ENCODE measurements around the gene DDX1. TPM values are rescaled to one million over a fixed set of nuclear protein-coding genes. Genes with fewer than 3 reads are reported as not detected.

DDX1 gene
- total RNA-seq, 4 donors from 2014 or later, result 63.0 to 85.6 (median 75.2) TPM

DNA sequence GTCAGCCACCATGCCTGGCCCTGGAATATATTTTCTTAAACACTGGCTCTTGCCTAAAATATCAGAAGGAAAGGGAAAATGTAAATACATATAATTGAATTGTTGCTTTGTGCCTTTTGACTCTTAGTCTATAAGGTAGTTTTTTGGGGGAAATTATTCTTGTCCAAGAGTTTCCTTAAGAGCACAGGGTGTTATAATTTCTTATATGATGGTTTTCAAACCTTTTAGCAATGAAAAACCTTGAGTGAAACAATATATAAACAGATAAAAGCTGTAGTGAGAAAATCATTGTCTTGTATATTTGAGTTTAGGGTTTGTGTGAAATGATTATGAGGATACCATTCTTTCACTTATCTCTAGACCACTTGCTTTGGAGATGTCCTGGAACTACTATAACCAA lies 40.2 kb downstream of the DDX1 start:
- DNase-seq, result no peak
- Histone ChIP-seq H3K4me1 (peaks cover 0 to 3% of the 10 kb centered on the region in 2 donors), H3K9me3 (no peaks in the 10 kb centered on the region), H3K27me3 (no peaks in the 10 kb centered on the region), H3K27ac (no peak overlapping the region), H3K36me3 (peaks cover 12 to 34% of the 10 kb centered on the region in 2 donors), H3K4me3 (replicated peaks in 1 of 3) (no peak overlapping the region)
- intact Hi-C loops (cut with DNase I), result no loop called here
- TF ChIP-seq CTCF (IDR thresholded peaks at IDR 0.05), result no peak
- TF ChIP-seq POLR2A (IDR thresholded peaks at IDR 0.05), result no peak

DNA sequence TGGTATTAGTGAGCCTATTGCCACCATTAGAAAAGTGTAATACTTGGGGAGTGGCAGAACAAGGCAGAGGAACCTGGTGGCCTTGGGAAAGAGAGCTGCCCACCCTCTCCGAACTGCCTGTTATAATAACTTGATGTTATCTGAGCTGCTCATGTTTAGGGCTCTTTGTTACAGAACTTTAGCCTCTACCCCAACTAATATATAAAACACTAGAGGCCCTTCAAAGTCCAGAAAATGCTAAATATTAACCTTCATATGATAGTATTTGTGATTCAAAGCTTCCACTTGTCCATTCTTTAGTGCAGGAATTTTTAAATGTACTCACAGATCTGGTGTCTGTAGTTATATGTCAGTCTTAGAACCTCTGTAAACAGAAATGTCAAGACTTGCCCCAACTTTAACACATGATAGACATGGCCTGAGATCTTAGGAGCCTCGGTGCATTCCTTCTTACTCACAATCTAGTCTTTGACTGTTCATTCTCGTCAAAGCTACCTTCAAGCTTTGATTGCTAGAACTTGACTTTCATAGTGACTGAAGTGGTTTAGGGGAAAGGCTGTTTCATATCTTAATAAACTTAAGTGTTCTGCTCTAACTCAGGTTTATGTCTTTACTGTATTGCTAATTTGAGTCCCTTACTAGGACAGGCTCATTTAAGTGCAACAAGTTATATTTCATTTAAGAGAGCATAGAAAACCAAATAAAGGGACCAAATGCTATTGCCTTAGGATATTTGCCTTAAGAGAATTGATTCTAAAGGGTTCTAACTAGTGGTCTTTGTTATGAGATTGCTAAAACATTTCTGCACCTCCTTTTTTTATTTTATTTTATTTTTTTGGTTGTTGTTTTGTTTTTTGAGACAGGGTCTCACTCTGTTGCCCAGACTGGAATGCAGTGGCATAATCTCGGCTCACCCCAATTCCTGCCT lies 41.6 kb downstream of the DDX1 start:
- Histone ChIP-seq H3K36me3 (peaks cover 12 to 34% of the 10 kb centered on the region in 2 donors), H3K4me3 (replicated peaks in 1 of 3) (no peak overlapping the region), H3K4me1 (peaks cover 5 to 13% of the 10 kb centered on the region in 2 donors), H3K27ac (no peak overlapping the region), H3K9me3 (no peaks in the 10 kb centered on the region), H3K27me3 (no peaks in the 10 kb centered on the region)
- 88 to 94% methylated on average over 4 of the region's 4 CpGs for WGBS, 2 donors
- intact Hi-C loops (cut with DNase I), result no loop called here
- DNase-seq, result no peak
- TF ChIP-seq POLR2A (IDR thresholded peaks at IDR 0.05), result no peak
- TF ChIP-seq CTCF (IDR thresholded peaks at IDR 0.05), result no peak

- no peak overlapping the region for H3K4me3 ChIP-seq (replicated peaks in 1 of 3)
- H3K4me1 ChIP-seq, result peaks cover 5 to 19% of the 10 kb centered on the region in 2 donors
- no peaks in the 10 kb centered on the region for H3K9me3 ChIP-seq
- no peak overlapping the region for H3K27ac ChIP-seq
- intact Hi-C loops (cut with DNase I), result no loop called here
- 88% methylated on average over 3 of the region's 3 CpGs for WGBS, 2 donors
- H3K27me3 ChIP-seq, result no peaks in the 10 kb centered on the region
- no peak for TF ChIP-seq POLR2A (IDR thresholded peaks at IDR 0.05)
- TF ChIP-seq CTCF (IDR thresholded peaks at IDR 0.05), result no peak
- no peak for DNase-seq
- H3K36me3 ChIP-seq, result peaks cover 12 to 34% of the 10 kb centered on the region in 2 donors
Observed at GRCh38 chr2:15633971-15634346, 42.3 kb downstream of the DDX1 start.

- Histone ChIP-seq H3K36me3 (peaks cover 12 to 29% of the 10 kb centered on the region in 2 donors), H3K27ac (peak overlapping the region in 2 of 3 donors; percentile 32 to 65), H3K27me3 (no peaks in the 10 kb centered on the region), H3K4me1 (peaks cover 7 to 27% of the 10 kb centered on the region in 2 donors), H3K4me3 (replicated peaks in 1 of 3) (no peak overlapping the region), H3K9me3 (no peaks in the 10 kb centered on the region)
- WGBS, 2 donors, result 47 to 77% methylated on average over 1 of the region's 1 CpG
- intact Hi-C loops (cut with DNase I), result loop anchor here (5.0 kb wide), 3 partner anchors 302 to 872 kb away; no protein-coding TSS in a partner anchor
- no peak for TF ChIP-seq CTCF (IDR thresholded peaks at IDR 0.05)
- TF ChIP-seq POLR2A (IDR thresholded peaks at IDR 0.05), result no peak
- no peak for DNase-seq
Observed at GRCh38 chr2:15634846-15635490, 43.3 kb downstream of the DDX1 start.
